ENCODE measurements around the gene UBD. TPM values are rescaled to one million over a fixed set of nuclear protein-coding genes. Genes with fewer than 3 reads are reported as not detected.

Gene UBD
- total RNA-seq, 1 experiment from 2014 or later = not detected

DNA sequence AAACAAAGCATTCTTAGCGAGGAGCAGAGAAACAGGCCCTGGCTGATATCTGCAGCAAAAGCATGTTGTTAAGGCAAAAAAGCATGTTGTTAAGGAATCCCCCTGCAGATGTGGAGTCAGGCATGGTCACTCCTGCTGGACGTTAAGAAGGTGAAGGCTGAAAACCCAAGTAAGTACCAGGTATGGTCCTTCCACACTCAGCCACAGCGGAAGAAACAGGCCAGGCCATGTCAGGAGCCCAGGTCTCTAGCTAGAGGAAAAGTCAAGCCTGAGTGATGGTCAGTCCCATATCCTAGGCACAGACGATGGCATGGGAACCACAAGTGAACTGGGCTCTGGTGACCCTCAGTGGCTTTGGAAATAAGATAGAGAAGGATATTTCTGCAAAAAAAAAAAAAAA, 39.3 kb downstream of the UBD start:
- H2BK12ac ChIP-seq (ENCODE audit: insufficient read length, low read depth, low read length) = no peak overlapping the region
- H4K5ac ChIP-seq (ENCODE audit: insufficient read length, low read depth, low read length) = no peak overlapping the region
- H3K9me3 Mint-ChIP-seq = peaks cover 24 to 28% of the 10 kb centered on the region in 2 experiments
- H4K91ac ChIP-seq (ENCODE audit: insufficient read length, low read depth, low read length) = no peak overlapping the region
- no peak overlapping the region for H4K8ac ChIP-seq (replicated peaks; ENCODE audit: insufficient read length, low read depth, low read length)
- no peaks in the 10 kb centered on the region for H3K27me3 Mint-ChIP-seq (ENCODE audit: low read depth)
- TF ChIP-seq, protein P1, sequence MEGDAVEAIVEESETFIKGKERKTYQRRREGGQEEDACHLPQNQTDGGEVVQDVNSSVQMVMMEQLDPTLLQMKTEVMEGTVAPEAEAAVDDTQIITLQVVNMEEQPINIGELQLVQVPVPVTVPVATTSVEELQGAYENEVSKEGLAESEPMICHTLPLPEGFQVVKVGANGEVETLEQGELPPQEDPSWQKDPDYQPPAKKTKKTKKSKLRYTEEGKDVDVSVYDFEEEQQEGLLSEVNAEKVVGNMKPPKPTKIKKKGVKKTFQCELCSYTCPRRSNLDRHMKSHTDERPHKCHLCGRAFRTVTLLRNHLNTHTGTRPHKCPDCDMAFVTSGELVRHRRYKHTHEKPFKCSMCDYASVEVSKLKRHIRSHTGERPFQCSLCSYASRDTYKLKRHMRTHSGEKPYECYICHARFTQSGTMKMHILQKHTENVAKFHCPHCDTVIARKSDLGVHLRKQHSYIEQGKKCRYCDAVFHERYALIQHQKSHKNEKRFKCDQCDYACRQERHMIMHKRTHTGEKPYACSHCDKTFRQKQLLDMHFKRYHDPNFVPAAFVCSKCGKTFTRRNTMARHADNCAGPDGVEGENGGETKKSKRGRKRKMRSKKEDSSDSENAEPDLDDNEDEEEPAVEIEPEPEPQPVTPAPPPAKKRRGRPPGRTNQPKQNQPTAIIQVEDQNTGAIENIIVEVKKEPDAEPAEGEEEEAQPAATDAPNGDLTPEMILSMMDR (conservative IDR thresholded peaks at IDR 0.05) = no peak
- no peak overlapping the region for H3K9ac ChIP-seq (ENCODE audit: extremely low read depth, insufficient read length, low read length)
- H3K18ac ChIP-seq (ENCODE audit: insufficient read length, low read depth, low read length) = no peak overlapping the region
- H3K14ac ChIP-seq (ENCODE audit: insufficient read depth, low read length) = no peak overlapping the region
- no peak overlapping the region for H2BK15ac ChIP-seq (ENCODE audit: low read depth, low read length)
- H3K4me3 Mint-ChIP-seq = no peak overlapping the region
- H3T11ph ChIP-seq (ENCODE audit: low read length) = no peak overlapping the region
- H3K79me2 ChIP-seq (ENCODE audit: insufficient read depth, low read length) = no peaks in the 10 kb centered on the region
- no peaks in the 10 kb centered on the region for H3K27me3 ChIP-seq (ENCODE audit: insufficient read depth, low read length)
- H3K9me3 ChIP-seq (ENCODE audit: control insufficient read depth, low read depth, low read length) = peaks cover 5% of the 10 kb centered on the region
- WGBS (ENCODE audit: extremely low coverage, insufficient read length, low lambda C conversion rate) = no CpG with 5 or more reads among the region's 4 CpGs
- no peak overlapping the region for H3K4me2 ChIP-seq (ENCODE audit: insufficient read depth, insufficient read length, low read length)
- peaks cover 10% of the 10 kb centered on the region in 2 experiments for H3K4me1 Mint-ChIP-seq
- H3K4ac ChIP-seq (ENCODE audit: low read depth, low read length) = no peak overlapping the region
- H3K23me2 ChIP-seq (ENCODE audit: insufficient read length, low read depth, low read length, poor library complexity, severe bottlenecking) = no peaks in the 10 kb centered on the region
- no peaks in the 10 kb centered on the region for H3K79me1 ChIP-seq (ENCODE audit: insufficient read depth, low read depth, low read length, poor library complexity, severe bottlenecking)
- H2BK20ac ChIP-seq (ENCODE audit: low read depth, low read length, poor library complexity, severe bottlenecking) = no peak overlapping the region
- no peaks in the 10 kb centered on the region for H4K20me1 ChIP-seq (ENCODE audit: control insufficient read depth, insufficient read depth, insufficient read length)
- H3K23ac ChIP-seq (ENCODE audit: insufficient read length, low read depth, low read length) = no peak overlapping the region
- DNase-seq = peak; percentile 8
- no peak overlapping the region for H2AFZ ChIP-seq (ENCODE audit: low read length)
- H2BK120ac ChIP-seq (ENCODE audit: low read depth, low read length, poor library complexity, severe bottlenecking) = no peak overlapping the region
- H3K27ac Mint-ChIP-seq = no peak overlapping the region
- H3K27ac ChIP-seq (ENCODE audit: insufficient read length, low read depth, low read length) = no peak overlapping the region
- H3K56ac ChIP-seq (ENCODE audit: insufficient read length, low read depth, low read length) = no peak overlapping the region
- H3K36me3 Mint-ChIP-seq (ENCODE audit: insufficient read depth in 1 of 3, low read depth in 3 of 3) = peaks cover 15 to 29% (median 17%) of the 10 kb centered on the region in 3 experiments
- no peak overlapping the region for H2BK5ac ChIP-seq (ENCODE audit: insufficient read length, low read length)
- H3K4me1 ChIP-seq (ENCODE audit: insufficient read depth, low read length) = peaks cover 4% of the 10 kb centered on the region; the same call in 1 of the 2 replicates
- no peak overlapping the region for H2AK5ac ChIP-seq (ENCODE audit: insufficient read length, low read length)

Data from H9 (cell line).